ENCODE data around the gene FGR.

- TF ChIP-seq ZFP30 (CRISPR knock-in tag; IDR thresholded peaks at IDR 0.05): no peak
- no peak for TF ChIP-seq PATZ1 (CRISPR knock-in tag; IDR thresholded peaks at IDR 0.05; ENCODE audit: borderline replicate concordance)
- no peak for TF ChIP-seq CREB5 (CRISPR knock-in tag; IDR thresholded peaks at IDR 0.05; ENCODE audit: low read depth)
- no peak for TF ChIP-seq OSR1 (CRISPR knock-in tag; IDR thresholded peaks at IDR 0.05)
- no peak for TF ChIP-seq BACH2 (CRISPR knock-in tag; IDR thresholded peaks at IDR 0.05; ENCODE audit: borderline replicate concordance)
- no peak for TF ChIP-seq ZNF565 (CRISPR knock-in tag; conservative IDR thresholded peaks at IDR 0.05; ENCODE audit: low read depth)
- TF ChIP-seq PPARA (CRISPR knock-in tag; IDR thresholded peaks at IDR 0.05; ENCODE audit: borderline replicate concordance): no peak
- TF ChIP-seq ARNTL (CRISPR knock-in tag; IDR thresholded peaks at IDR 0.05; ENCODE audit: borderline replicate concordance, low read depth): no peak
- no peak for TF ChIP-seq ISL1 (CRISPR knock-in tag; IDR thresholded peaks at IDR 0.05)
- no peak for TF ChIP-seq RARB (CRISPR knock-in tag; IDR thresholded peaks at IDR 0.05)
- no peak for TF ChIP-seq CSRNP3 (CRISPR knock-in tag; IDR thresholded peaks at IDR 0.05)
Observed at GRCh38 chr1:27672750-27673112, 37.7 kb upstream of the FGR start.
